Ectodermal cell (in vitro differentiated cells): Measurements from ENCODE around the gene ADGRB3.
"Not testable (repeated sequence)": the region's sequence is repeated elsewhere in the genome, so short reads cannot be mapped to it uniquely, and the experiment has no call there.

Source experiments
- H3K27ac ChIP-seq: 2 replicates; pipeline ENCODE4 v1.7.0; 2013; ENCODE audit warnings: mild to moderate bottlenecking, low read depth, low read length; ENCODE audit not compliant: insufficient read depth, poor library complexity, severe bottlenecking
- H3K27me3 ChIP-seq: 2 replicates; pipeline ENCODE4 v1.7.0; 2013; ENCODE audit warnings: mild to moderate bottlenecking, low read length; ENCODE audit not compliant: insufficient read depth, control insufficient read depth, poor library complexity, severe bottlenecking
- H3K36me3 ChIP-seq: one replicate; pipeline ENCODE4 v1.7.0; 2013; ENCODE audit warnings: low read length; ENCODE audit not compliant: control insufficient read depth, insufficient read depth
- H3K4me1 ChIP-seq: one replicate; pipeline ENCODE4 v1.7.0; 2013; ENCODE audit warnings: low read length; ENCODE audit not compliant: control insufficient read depth, insufficient read depth
- H3K4me3 ChIP-seq: 2 replicates; pipeline ENCODE4 v1.7.0; 2013; ENCODE audit warnings: low read depth, low read length, control low read depth; ENCODE audit not compliant: insufficient read depth
- H3K9me3 ChIP-seq: 2 replicates; pipeline ENCODE4 v1.7.0; 2013; ENCODE audit warnings: mild to moderate bottlenecking, low read length, moderate library complexity; ENCODE audit not compliant: control insufficient read depth
- WGBS, 2 experiments: methylation state at CpG; one replicate each; pipeline ENCODE4 v1.1.7; 2013; ENCODE audit warnings: missing lambda C conversion rate in 2 of 2; 5-methylcytosine and 5-hydroxymethylcytosine counted together

Gene ADGRB3

DNA sequence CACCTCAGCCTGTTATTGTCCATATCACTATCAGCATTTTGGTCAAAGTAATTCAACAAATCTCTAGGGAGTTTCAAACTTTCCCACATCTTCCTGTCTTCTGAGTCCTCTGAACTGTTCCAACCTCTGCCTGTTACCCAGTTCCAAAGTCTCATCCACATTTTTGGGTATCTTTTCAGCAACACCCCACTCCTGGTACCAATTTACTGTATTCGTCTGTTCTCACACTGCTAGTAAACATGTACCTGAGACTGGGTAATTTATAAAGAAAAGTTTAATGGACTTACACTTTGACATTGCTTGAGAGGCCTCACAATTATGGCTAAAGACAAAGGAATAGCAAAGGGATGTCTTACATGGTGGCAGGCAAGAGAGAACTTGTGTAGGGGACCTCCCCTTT lies 224.2 kb downstream of the ADGRB3 start:
- peaks cover 3% of the 10 kb centered on the region for H3K9me3 ChIP-seq
- no peak overlapping the region for H3K27ac ChIP-seq
- H3K4me1 ChIP-seq, result no peaks in the 10 kb centered on the region
- WGBS, 2 experiments, result 92 to 100% methylated on average over 1 of the region's 1 CpG
- no peaks in the 10 kb centered on the region for H3K27me3 ChIP-seq
- H3K4me3 ChIP-seq, result no peak overlapping the region
- H3K36me3 ChIP-seq, result no peaks in the 10 kb centered on the region

DNA sequence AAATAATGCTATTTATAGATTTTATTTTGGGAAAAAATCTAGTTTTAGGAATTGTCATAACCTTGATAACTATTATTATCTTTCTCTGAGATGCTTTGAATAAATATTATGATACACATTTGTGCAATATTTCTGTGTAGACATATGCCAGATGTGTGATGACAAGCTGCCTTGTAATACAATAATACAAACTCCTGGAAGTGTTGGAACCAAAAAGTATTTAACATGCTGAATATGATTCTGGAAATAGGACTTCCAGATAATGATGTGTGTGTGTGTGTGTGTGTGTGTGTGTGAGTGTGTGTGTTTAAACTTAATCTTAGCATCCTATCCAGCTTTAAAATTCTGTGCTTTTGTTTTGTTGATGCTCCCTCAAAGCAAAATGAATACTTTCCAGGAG lies 233.6 kb downstream of the ADGRB3 start:
- Histone ChIP-seq H3K27me3 (no peaks in the 10 kb centered on the region), H3K4me3 (no peak overlapping the region), H3K9me3 (no peaks in the 10 kb centered on the region), H3K4me1 (no peaks in the 10 kb centered on the region), H3K36me3 (no peaks in the 10 kb centered on the region), H3K27ac (no peak overlapping the region)

- no peaks in the 10 kb centered on the region for H3K4me1 ChIP-seq
- H3K4me3 ChIP-seq, result no peak overlapping the region
- H3K36me3 ChIP-seq, result no peaks in the 10 kb centered on the region
- H3K9me3 ChIP-seq, result no peaks in the 10 kb centered on the region
- WGBS, 2 experiments, result 93 to 100% methylated on average over 1 of the region's 1 CpG
- H3K27ac ChIP-seq, result no peak overlapping the region
- no peaks in the 10 kb centered on the region for H3K27me3 ChIP-seq
Measured at GRCh38 chr6:68873236-68873635, 238.2 kb downstream of the ADGRB3 start.

DNA sequence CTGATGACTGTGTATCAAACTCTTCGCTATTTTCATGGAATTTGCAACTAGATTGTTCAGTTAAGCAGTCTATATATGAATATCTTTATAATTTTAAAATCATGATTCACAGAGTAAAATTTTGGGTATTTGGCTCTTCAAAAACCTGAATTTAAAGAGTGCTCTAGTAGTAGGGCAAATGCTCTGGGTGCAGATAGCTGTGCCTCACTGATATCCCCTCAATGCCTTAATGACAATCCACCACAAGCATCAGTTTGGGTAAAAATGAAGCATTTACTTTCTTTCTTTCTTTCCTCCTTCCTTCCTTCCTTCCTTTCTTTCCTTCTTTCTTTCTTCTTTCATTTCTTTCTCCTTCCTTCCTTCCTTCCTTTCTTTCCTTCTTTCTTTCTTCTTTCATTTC lies 239.7 kb downstream of the ADGRB3 start:
- Histone ChIP-seq H3K27ac (no peak overlapping the region), H3K4me1 (no peaks in the 10 kb centered on the region), H3K27me3 (no peaks in the 10 kb centered on the region), H3K9me3 (no peaks in the 10 kb centered on the region), H3K36me3 (no peaks in the 10 kb centered on the region), H3K4me3 (no peak overlapping the region)
- WGBS, 2 experiments, result no CpG with 5 or more reads among the region's 1 CpG

DNA sequence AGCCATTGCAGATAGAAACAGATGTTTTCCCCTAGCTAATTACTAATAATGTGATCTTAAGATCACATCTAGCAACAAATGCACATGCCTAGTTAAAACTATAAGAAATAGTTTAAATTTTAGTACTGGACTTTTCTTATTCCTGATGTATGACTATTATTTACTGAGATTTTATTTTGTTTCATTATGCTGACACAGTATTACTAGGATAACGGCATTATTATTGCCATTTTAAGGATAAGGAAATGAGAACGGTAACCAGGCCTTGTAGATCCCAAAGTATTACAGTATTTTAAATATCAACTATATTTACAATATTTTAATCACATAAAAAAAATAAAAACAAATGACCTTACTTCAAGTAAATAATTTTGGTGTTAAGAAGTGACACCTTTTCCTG lies 240.3 kb downstream of the ADGRB3 start:
- no peaks in the 10 kb centered on the region for H3K4me1 ChIP-seq
- WGBS, 2 experiments, result 100% methylated on average over 1 of the region's 2 CpGs
- no peak overlapping the region for H3K4me3 ChIP-seq
- H3K36me3 ChIP-seq, result no peaks in the 10 kb centered on the region
- no peaks in the 10 kb centered on the region for H3K27me3 ChIP-seq
- no peaks in the 10 kb centered on the region for H3K9me3 ChIP-seq
- no peak overlapping the region for H3K27ac ChIP-seq

DNA sequence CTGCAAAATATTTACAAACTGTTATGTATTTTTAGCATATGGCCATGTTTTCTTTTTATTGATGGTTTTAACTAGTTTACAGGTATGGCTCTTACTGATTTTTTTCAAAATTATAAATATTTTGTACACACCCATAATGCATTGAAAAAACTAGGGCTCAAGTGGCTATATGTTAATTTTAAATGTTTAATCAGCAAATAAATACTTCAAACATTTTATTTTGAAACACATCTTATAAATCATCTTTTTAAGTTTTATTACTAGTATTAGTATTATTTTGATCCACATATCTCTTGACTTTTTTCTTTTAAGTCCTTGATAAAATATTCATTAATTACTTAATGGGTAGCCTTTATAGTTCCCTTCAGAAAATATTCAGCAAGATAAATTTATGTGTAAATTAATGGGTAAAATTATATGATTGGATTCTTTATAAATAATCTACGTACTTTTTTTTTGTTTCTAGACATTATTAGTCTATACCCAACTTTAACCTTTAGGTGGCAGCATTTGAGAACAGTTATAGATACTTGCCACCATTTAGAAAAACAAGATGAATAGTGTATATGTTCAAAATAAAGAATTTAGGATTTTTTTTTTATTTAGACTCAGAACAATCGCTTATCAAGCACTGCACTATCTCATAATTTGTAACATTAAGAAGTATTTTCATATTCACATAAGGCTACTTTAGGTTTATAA lies 241.9 kb downstream of the ADGRB3 start:
- Histone ChIP-seq H3K36me3 (no peaks in the 10 kb centered on the region), H3K4me1 (no peaks in the 10 kb centered on the region), H3K9me3 (no peaks in the 10 kb centered on the region), H3K27me3 (no peaks in the 10 kb centered on the region), H3K27ac (no peak overlapping the region), H3K4me3 (no peak overlapping the region)
- no CpG with 5 or more reads among the region's 2 CpGs for WGBS, 2 experiments

- H3K36me3 ChIP-seq, result no peaks in the 10 kb centered on the region
- H3K27ac ChIP-seq, result no peak overlapping the region
- 73 to 80% methylated on average over 4 of the region's 4 CpGs for WGBS, 2 experiments
- H3K4me3 ChIP-seq, result no peak overlapping the region
- H3K4me1 ChIP-seq, result no peaks in the 10 kb centered on the region
- H3K27me3 ChIP-seq, result no peaks in the 10 kb centered on the region
- no peaks in the 10 kb centered on the region for H3K9me3 ChIP-seq
Measured at GRCh38 chr6:68880050-68880813, 245.2 kb downstream of the ADGRB3 start.

DNA sequence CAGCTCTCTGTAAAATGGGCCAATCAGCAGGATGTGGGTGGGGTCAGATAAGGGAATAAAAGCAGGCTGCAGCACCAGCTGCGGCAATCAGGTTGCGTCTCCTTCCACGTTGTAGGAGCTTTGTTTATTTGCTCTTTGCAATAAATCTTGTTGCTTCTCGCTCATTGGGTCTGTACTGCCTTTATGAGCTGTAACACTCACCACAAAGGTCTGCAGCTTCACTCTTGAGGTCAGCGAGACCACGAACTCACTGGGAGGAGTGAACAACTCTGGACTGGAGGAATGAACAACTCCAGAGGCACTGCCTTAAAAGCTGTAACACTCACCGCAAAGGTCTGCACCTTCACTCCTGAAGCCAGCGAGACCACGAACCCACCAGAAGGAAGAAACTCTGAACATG lies 248.2 kb downstream of the ADGRB3 start:
- not testable (repeated sequence) for H3K9me3 ChIP-seq, H3K4me1 ChIP-seq, H3K36me3 ChIP-seq, H3K4me3 ChIP-seq, H3K27ac ChIP-seq, H3K27me3 ChIP-seq
- 89 to 90% methylated on average over 9 of the region's 9 CpGs for WGBS, 2 experiments

GRCh38 chr6:68891419-68891818 lies 256.3 kb downstream of the ADGRB3 start:
- Histone ChIP-seq H3K27ac (no peak overlapping the region), H3K9me3 (peaks cover 2% of the 10 kb centered on the region), H3K4me1 (no peaks in the 10 kb centered on the region), H3K4me3 (no peak overlapping the region), H3K27me3 (no peaks in the 10 kb centered on the region), H3K36me3 (no peaks in the 10 kb centered on the region)

- H3K4me1 ChIP-seq, result no peaks in the 10 kb centered on the region
- WGBS, 2 experiments, result 82% methylated on average over 3 of the region's 3 CpGs; no CpG with 5 or more reads in 1 of the 2 experiments
- peaks cover 2% of the 10 kb centered on the region for H3K9me3 ChIP-seq
- no peak overlapping the region for H3K27ac ChIP-seq
- H3K27me3 ChIP-seq, result no peaks in the 10 kb centered on the region
- no peak overlapping the region for H3K4me3 ChIP-seq
- H3K36me3 ChIP-seq, result no peaks in the 10 kb centered on the region
Measured at GRCh38 chr6:68892452-68892851, 257.4 kb downstream of the ADGRB3 start.
